HG02763 (cell line): ENCODE data around the gene RAB5IF.
"Not testable (repeated sequence)": the region's sequence is repeated elsewhere in the genome, so short reads cannot be mapped to it uniquely, and the experiment has no call there.

ENCODE experiments used
- ATAC-seq: cut with Tn5 transposase; IDR thresholded peaks from one replicate; pipeline ENCODE4 v1.9.1; 2021; ENCODE audit warnings: mild to moderate bottlenecking, moderate library complexity; ENCODE audit not compliant: unreplicated experiment

Gene RAB5IF

DNA sequence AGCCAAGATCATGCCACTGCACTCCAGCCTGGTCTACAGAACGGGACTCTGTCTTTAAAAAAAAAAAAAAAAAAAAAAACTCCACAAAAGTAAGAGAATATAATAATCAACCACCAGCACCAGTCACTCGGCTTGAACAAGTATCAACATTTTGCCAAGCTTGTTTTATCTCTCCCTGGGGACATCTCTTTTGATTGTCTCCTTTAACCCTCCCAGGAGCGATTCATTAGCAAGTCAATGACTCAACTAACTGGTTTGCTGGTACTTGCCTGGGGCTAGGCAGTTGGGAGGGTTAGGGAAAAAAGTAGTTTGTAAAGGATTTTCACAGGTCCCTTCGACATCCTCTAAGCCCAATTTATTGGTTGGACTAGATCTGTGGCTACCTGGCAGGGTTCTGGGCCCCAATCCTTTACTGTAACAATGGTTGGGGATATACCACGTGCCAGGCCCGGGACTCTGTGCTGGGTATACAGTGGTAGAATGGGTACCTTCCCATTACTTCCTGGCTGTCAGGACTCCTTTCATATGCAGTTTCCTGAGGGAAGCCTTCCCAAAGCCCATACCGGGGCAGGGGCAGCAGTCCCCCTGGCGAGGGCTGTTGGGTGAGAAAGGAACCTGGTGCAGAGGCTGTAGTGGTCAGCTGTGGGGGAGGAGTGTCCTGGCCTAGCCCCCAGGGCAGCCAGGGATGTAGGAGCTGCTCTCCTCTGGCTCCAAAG is 20.0 kb upstream of the RAB5IF start:
- ATAC-seq, result no peak

DNA sequence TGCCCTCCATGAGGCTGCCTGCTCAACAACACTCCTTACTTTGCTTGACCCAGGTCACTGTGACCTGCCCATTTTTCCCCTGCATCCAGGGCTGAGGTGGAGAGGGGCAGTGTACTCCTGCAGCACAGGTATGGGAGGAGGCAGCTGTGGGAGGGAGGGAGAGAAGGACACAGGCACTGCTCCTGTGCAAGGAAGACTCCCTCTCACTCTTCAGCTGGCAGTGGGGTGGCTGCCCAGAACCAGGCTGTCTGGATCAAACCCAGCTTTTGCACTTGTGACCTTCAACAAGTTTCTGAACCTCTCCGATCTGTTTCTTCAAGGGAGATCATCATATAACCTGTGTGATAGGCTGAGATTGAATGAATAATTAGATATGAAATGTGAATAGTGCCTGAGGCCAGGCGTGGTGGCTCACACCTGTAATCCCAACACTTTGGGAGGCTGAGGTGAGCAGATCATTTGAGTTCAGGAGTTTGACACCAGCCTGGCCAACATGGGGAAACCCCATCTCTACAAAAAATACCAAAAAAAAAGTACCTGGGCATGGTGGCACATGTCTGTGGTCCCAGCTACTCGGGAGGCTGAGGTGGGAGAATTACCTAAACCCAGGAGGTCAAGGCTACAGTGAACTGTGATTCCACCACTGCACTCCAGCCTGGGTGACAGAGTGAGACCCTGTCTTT is 18.1 kb upstream of the RAB5IF start:
- no peak for ATAC-seq

- ATAC-seq, result no peak
Measured at GRCh38 chr20:36591281-36591680, 14.3 kb upstream of the RAB5IF start.

DNA sequence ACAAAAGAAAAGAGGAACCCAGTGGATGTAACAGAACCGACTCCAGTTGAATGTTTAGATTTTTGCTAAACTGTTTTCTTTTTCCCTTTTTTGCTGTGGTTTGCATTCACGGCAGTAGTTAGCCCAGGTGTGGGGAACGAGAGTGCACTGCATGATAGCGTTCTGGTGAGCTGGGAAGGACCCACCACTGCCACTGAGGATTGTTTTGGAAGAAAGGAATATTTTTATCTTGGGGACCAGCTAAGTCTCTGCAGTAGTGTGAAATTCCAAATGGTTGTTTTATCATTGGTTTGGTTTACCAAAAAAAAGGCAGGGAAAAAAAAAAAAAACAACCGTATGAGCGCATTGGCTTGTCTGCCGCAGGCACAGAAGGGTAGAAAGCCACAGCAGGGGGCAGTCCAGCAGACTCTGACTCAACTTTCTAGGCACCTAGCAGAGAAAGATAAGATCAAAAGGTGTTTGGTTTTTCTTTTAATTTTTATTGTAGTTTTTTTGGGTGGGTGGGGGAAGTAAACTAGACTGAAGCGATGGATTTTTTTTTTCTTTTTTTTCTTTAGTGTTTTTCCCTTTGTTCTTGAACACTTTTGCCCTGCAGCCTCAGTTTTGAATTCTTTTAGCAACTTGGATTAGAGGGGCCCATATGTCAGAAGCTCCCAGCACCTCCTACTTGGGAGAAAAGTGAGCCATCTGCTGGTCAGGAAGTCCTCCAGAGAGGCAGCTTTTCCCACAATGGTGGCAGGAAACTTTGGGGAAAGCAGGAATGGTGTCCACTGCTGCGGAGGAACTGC is 13.5 kb upstream of the RAB5IF start:
- ATAC-seq, result no peak

GRCh38 chr20:36593347-36593929 is 12.1 kb upstream of the RAB5IF start:
- ATAC-seq, result no peak

- ATAC-seq, result no peak
Measured at GRCh38 chr20:36599912-36600345, 5.7 kb upstream of the RAB5IF start.

DNA sequence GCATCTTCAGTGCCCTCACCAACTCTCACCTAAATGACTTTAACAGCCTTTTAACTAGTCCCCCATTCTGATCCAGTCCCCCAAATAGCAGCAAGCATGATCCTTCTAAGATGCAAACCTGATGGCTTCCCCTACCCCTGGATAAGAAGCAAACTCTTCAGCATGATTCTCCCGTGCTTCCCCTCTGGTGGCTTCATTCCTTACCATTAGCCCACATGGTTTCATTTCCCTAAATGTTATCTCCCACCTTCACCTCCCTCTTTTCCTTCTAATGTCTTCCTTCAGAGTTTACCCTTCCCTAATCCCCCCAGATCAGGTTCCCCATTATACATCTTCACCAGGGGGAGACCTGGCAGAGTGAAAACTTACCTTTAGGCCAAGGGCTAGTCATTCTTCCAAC is 4.0 kb upstream of the RAB5IF start:
- ATAC-seq, result no peak

GRCh38 chr20:36604952-36605398 is 604 bp upstream of the RAB5IF start:
- peak; percentile 20 for ATAC-seq

DNA sequence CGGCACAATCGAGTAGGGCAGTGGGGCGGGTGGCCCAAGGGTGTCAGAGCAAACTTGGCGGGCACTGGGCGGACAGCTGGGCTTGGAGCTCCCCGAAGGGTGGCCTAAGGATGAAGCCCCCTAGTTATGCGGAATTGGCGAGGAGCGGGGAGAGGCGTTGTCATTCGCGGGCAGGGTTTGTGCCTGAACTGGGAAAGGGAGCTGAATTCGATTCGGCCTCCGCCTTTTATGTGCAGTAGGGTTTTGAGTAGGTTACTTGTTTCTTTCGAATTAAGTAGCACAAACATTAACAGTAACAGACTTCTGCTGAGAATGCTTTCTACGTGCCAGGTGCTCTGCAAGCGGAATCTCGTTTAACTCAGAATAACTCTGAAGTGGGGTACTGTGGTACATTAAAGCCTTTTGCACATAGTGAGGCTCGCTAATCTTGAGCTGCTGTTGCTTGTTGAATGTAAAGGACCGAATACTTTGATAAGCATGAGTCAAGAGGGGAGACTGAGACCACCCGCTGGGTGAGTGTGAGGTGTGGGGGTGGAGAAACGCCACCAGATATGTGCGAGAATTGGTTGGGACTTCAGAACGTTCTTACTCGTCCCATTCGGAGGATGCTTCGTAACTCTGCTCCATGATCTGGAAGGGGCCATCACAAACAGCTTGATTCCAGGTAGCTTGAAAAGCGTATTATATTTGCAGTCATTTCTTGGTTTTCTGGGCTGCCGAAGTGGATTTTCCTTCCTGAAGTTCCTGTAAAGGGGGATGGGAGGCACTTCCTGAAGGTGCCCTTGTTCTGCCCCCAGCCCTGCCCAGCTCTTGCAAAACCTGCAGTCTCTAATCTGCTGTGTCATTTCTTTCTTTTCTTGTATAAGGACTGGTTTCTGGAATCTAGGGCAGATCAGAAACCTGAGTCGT is 833 bp downstream of the RAB5IF start:
- ATAC-seq, result no peak

DNA sequence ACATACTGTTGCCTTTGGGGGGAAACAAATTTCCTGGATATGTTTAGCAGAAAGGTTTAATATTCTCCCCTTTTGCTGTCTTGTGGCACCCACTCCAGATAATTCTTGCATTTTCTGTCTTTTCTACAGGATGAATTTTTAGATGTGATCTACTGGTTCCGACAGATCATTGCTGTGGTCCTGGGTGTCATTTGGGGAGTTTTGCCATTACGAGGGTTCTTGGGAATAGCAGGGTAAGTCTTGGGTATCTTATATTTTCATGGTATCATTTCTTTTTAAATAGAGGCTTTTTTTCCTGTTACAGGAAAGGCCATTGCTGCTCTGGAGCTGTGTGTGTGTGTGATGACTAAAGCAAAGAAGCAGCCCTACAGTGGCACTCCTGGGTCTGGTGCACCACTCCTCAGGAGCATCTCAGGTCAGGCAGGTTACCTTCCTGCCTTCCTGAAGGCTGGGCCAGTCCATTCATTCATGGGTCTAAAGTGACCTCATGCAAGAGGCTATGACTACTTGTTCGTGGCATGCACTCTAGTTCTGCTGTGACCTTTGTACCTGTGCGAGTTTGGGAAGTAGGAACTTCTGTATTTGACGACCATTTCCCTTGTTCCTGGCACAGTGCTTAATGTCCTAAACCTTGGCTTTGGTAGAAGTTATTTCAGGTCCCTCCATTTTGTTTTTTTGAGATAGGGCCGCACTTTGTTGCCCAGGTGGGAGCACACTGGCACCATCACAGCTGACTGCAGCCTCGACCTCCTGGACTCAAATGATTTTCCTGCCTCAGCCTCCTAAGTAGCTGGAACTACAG is 2.2 kb downstream of the RAB5IF start:
- no peak for ATAC-seq

GRCh38 chr20:36608388-36608728 is 2.8 kb downstream of the RAB5IF start:
- ATAC-seq, result not testable (repeated sequence)

DNA sequence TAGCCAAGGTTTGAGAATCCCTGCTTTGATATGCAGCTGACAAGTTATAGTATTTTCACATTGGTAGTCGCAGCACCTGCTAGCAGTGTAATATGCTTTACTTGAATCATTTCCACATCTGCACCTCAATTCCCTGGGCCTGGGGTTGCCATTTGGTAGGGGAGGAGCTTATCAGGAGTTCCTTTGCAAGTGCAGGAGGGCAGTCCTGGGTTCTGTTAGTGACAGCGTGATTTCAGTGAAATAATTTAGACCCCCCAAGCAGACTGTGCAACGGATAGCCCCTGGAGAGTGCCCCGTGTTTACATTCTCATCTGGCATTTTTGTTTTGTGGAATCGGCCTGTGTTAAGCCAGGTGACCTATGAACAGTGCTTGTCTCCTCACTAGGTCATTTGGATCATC is 6.0 kb downstream of the RAB5IF start:
- no peak for ATAC-seq

DNA sequence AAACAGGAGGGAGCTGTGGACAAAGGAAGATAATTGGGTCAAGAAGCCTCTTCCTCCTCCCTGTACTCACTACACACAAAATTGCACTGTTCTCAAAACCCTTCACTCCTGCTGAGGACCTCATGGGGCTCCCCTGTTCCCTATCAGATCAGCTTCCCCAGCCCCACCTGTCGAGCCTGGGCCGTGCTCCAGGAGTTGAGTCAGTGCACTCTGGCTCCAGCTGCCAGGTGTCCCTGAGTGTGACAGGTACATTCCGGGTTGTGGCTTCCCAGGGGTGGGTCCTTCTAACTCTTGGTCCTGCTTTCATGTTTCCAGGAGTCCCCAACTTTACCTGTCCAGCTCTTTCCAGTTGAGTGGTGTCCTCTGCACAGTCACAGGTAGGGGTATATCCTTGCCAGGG is 8.4 kb downstream of the RAB5IF start:
- no peak for ATAC-seq

- ATAC-seq, result no peak
Measured at GRCh38 chr20:36614781-36615557, 9.4 kb downstream of the RAB5IF start.

DNA sequence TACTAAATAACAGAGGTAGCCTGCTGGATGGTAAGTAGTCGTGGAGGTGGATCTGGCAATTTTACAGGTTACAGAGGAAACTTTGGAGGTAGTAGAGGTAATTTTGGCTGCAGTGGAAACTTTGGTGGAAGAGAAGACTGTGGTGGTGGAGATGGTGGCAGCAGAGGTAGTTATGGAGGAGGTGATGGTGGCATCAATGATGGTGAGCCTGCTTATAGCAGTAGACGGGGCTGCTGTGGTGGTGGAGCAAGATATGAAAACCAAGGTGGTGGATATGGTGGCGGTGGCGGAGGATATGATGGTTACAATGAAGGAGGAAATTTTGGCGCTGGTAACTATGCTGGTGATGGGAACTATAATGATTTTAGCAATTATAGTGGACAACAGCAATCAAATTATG is 15.3 kb downstream of the RAB5IF start:
- no peak for ATAC-seq

DNA sequence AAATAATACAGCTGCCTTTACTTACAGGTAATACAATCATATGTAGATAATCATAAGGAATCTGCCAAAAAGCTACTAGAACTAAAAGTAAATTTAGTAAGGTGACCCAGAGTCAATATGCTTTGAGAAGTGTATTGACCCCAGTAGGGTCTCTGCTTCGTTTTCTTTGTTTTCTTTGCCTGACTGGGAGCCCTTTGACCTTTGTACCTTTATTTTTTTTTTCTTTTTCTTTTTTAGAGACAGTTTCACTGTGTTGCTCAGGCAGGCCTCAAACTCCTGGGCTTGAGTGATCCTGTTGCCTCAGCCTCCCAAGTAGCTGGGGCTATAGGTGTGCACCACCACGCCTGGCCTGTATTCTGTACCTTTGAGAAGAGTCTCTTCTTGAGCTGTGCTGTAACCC is 17.9 kb downstream of the RAB5IF start:
- ATAC-seq, result no peak

DNA sequence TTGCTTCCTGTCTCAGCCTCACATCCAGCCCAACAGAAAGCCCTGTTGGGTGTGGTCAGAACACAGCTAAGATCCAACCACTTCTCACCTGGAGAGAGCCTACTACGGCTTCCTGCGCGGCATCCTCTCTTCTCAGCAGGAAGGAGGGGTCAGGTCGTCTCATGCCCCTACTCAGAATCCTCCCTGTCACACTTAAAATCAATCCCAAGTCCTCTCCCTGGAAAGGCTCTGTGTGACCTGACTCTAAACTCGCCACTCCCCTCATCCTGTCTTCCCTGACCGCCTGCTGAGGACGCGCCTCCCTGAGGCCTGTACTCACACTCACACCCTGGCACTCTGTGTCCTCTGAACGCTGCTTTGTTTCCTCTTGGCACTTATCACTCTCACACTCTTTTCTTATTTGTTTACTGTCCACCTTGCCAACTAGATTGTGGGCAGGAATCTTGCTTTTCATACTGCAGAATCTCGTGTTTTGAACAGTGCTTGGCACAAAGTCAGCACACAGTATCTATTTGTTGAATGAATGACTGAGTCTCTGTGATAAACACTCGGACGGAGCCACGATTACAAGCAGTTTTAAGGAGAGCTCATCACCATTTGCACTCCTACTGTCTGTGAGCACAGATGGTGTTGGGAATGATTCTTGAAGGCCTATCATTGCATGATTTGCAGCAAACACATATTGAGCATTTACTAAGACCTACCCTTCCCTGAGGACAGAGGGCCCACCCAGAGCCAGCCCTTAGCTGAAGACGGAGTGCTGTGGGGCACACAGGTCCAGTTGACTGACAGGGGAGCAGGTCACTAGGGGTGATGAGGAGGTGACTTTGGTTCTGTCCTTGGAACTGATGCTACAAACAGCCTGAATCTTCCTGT is 18.7 kb downstream of the RAB5IF start:
- ATAC-seq, result no peak

DNA sequence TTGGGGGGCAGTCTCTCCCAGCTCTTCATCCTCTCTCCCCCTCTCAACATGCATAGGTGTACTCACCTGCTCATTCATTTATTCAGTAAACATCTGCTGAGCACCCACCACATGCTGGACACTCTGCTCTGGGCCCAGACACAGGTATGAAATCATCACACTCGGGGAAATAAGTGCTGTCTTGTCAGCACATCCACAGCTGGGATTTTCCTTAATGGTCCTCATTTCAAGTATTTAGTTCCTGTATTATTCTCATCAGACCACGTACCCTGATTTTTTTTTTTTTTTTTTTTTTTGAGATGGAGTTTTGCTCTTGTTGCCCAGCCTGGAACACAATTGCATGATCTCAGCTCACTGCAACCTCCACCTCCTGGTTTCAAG is 19.4 kb downstream of the RAB5IF start:
- no peak for ATAC-seq
